Liver (tissue), 9 donors: Measurements from ENCODE around the gene DNM3. TPM values are rescaled to one million over a fixed set of nuclear protein-coding genes. Genes with fewer than 3 reads are reported as not detected.

Source experiments
- DNase-seq: peaks from one replicate; pipeline ENCODE4 v3.0.0-alpha.2; 2017; ENCODE audit warnings: low spot score
- H3K27ac ChIP-seq, 2 donors: one replicate each; pipeline ENCODE4 v1.7.0; 2013; ENCODE audit warnings: inconsistent platforms in 2 of 2, low read length in 2 of 2, control low read depth in 1 of 2, low read depth in 1 of 2, mild to moderate bottlenecking in 1 of 2
- H3K27me3 ChIP-seq, 4 donors: one replicate each; pipeline versions ENCODE4 v1.6.1 to v1.7.0; 2013; ENCODE audit warnings: low read length in 3 of 4, inconsistent platforms in 1 of 4, mild to moderate bottlenecking in 1 of 4, moderate library complexity in 1 of 4; ENCODE audit not compliant: control insufficient read depth in 4 of 4, insufficient read depth in 4 of 4
- H3K36me3 ChIP-seq, 4 donors: one replicate each; pipeline versions ENCODE4 v1.6.1 to v1.7.0; 2013; ENCODE audit warnings: low read length in 3 of 4, mild to moderate bottlenecking in 3 of 4, low read depth in 1 of 4, moderate library complexity in 1 of 4; ENCODE audit not compliant: control insufficient read depth in 4 of 4, insufficient read depth in 3 of 4
- H3K4me1 ChIP-seq, 4 donors: one replicate each; pipeline versions ENCODE4 v1.6.1 to v1.7.0; 2013; ENCODE audit warnings: low read length in 3 of 4, mild to moderate bottlenecking in 3 of 4, moderate library complexity in 1 of 4; ENCODE audit not compliant: control insufficient read depth in 4 of 4, insufficient read depth in 4 of 4
- H3K4me3 ChIP-seq, 3 donors: one replicate each; pipeline versions ENCODE4 v1.6.1 to v1.7.0; 2013; ENCODE audit warnings: low read length in 3 of 3, control low read depth in 1 of 3, low read depth in 1 of 3, mild to moderate bottlenecking in 1 of 3
- H3K9ac ChIP-seq, 2 donors: one replicate each; pipeline ENCODE4 v1.7.0; 2013; ENCODE audit warnings: low read length in 2 of 2, mild to moderate bottlenecking in 2 of 2, moderate library complexity in 2 of 2, control low read depth in 1 of 2, low read depth in 1 of 2
- H3K9me3 ChIP-seq, 4 donors: one replicate each; pipeline versions ENCODE4 v1.6.1 to v1.7.0; 2013; ENCODE audit warnings: low read length in 3 of 4; ENCODE audit not compliant: control insufficient read depth in 4 of 4
- EGR1 ChIP-seq, 2 donors: IDR thresholded peaks; 2 replicates each; pipeline ENCODE4 v1.6.1; 2016 to 2018; ENCODE audit warnings: antibody characterized with exemption in 2 of 2, low read depth in 2 of 2
- FOXA1 ChIP-seq: IDR thresholded peaks from 2 replicates; pipeline ENCODE4 v1.6.1; 2016; ENCODE audit warnings: antibody characterized with exemption
- GABPA ChIP-seq, 2 donors: IDR thresholded peaks in 1 of 2; conservative IDR thresholded peaks in 1 of 2; 2 replicates each; pipeline ENCODE4 v1.6.1; 2016; ENCODE audit warnings: antibody characterized with exemption in 2 of 2, mild to moderate bottlenecking in 1 of 2, moderate library complexity in 1 of 2
- HNF4A ChIP-seq, 2 donors: conservative IDR thresholded peaks; 2 replicates each; pipeline ENCODE4 v1.6.1; 2016; ENCODE audit warnings: antibody characterized with exemption in 2 of 2, mild to moderate bottlenecking in 2 of 2
- HNF4G ChIP-seq: IDR thresholded peaks from 2 replicates; pipeline ENCODE4 v1.6.1; 2016; ENCODE audit warnings: antibody characterized with exemption
- JUND ChIP-seq, 2 donors: IDR thresholded peaks; 2 replicates each; pipeline ENCODE4 v1.6.1; 2016; ENCODE audit warnings: antibody characterized with exemption in 2 of 2
- NR2F2 ChIP-seq: IDR thresholded peaks from 2 replicates; pipeline ENCODE4 v1.6.1; 2016; ENCODE audit warnings: antibody characterized with exemption
- RAD21 ChIP-seq, 2 donors: IDR thresholded peaks; 2 replicates each; pipeline ENCODE4 v1.6.1; 2016; ENCODE audit warnings: antibody characterized with exemption in 2 of 2, mild to moderate bottlenecking in 2 of 2
- RXRA ChIP-seq, 2 donors: IDR thresholded peaks; 2 replicates each; pipeline ENCODE4 v1.6.1; 2017 to 2018; ENCODE audit warnings: antibody characterized with exemption in 2 of 2, mild to moderate bottlenecking in 1 of 2
- SP1 ChIP-seq: IDR thresholded peaks from 2 replicates; pipeline ENCODE4 v1.6.1; 2018; ENCODE audit warnings: antibody characterized with exemption, mild to moderate bottlenecking
- TAF1 ChIP-seq: conservative IDR thresholded peaks from 2 replicates; pipeline ENCODE4 v1.6.1; 2016; ENCODE audit warnings: antibody characterized with exemption, mild to moderate bottlenecking
- YY1 ChIP-seq: IDR thresholded peaks from 2 replicates; pipeline ENCODE4 v1.6.1; 2016; ENCODE audit warnings: antibody characterized with exemption, mild to moderate bottlenecking
- WGBS: extraction: QIAGEN DNeasy Blood & Tissue Kit; methylation state at CpG from one replicate; pipeline ENCODE4 v1.1.7; 2013; 5-methylcytosine and 5-hydroxymethylcytosine counted together
- polyA plus RNA-seq, 2 donors: library from polyadenylated mRNA; stranded (reverse) in 1 of 2; unstranded in 1 of 2; fragments of 200-250 nt in 1 of 2; fragments of >200 nt in 1 of 2; fragmentation: Nextera tagmentation in 1 of 2; extraction: Ambion mirVana in 1 of 2; gene quantifications; one replicate each; pipeline versions ENCODE4 v1.2.1 to v1.2.3, GENCODE V29; 2013 to 2015
- total RNA-seq, 2 donors: library from RNA; depleted of rRNA; stranded (reverse); fragments of >200 nt; gene quantifications; one replicate each; pipeline ENCODE4 v1.2.3, GENCODE V29; 2014
- TF ChIP-seq, protein P1 (sequence below): IDR thresholded peaks from 2 replicates; pipeline ENCODE4 v1.6.1; 2016; ENCODE audit warnings: antibody characterized with exemption
- TF ChIP-seq, protein P2 (sequence below): fragments of 150-350 bp; IDR thresholded peaks from 2 replicates; pipeline ENCODE4 v1.5.1; 2017; ENCODE audit warnings: improper control_type of control experiment, low read depth, low read length; ENCODE audit not compliant: missing input control
- TF ChIP-seq, protein P3 (sequence below): IDR thresholded peaks from 2 replicates; pipeline ENCODE4 v1.6.1; 2016; ENCODE audit warnings: antibody characterized with exemption
- TF ChIP-seq, protein P4 (sequence below): IDR thresholded peaks from 2 replicates; pipeline ENCODE4 v1.6.1; 2016; ENCODE audit warnings: antibody characterized with exemption
- TF ChIP-seq, protein P5 (sequence below): IDR thresholded peaks from 2 replicates; pipeline ENCODE4 v1.6.1; 2016; ENCODE audit warnings: antibody characterized with exemption, mild to moderate bottlenecking
- donor health status: healthy.
- donor health status: healthy.
- donor health status: healthy.
- donor health status: healthy.
- donor health status: healthy.

DNM3 gene
- total and polyA plus RNA-seq, 4 donors, result 0.08 to 3.2 (median 1.0) TPM

DNA sequence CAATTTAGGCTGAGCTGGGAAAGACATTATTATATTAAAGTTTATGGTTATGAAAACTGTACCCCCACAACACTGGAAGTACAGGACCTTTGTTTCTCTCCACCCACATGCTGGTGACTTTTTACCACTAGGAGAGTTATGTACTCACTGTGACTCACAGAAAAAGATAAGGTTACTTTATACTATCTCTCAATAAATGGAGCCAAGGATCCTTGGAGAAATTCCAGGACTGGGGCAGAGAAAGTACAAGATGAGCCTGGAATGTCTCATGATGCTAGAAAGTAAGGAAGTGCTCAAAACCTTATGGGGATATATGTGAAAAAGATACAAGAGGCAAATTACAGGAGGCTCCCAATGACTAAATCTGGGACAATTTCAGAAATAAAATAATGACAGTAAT is 515.3 kb downstream of the DNM3 start:
- Histone ChIP-seq H3K36me3 (no peaks in the 10 kb centered on the region), H3K4me3 (no peak overlapping the region), H3K27ac (no peak overlapping the region), H3K9ac (no peak overlapping the region), H3K4me1 (peaks cover 0 to 3% (median 3%) of the 10 kb centered on the region in 4 donors), H3K9me3 (no peaks in the 10 kb centered on the region), H3K27me3 (no peaks in the 10 kb centered on the region)
- TF ChIP-seq RAD21 (IDR thresholded peaks at IDR 0.05) (peak in 1 of 2 donors; percentile 15), HNF4A (conservative IDR thresholded peaks at IDR 0.05) (no peak)
- DNase-seq, result no peak

DNA sequence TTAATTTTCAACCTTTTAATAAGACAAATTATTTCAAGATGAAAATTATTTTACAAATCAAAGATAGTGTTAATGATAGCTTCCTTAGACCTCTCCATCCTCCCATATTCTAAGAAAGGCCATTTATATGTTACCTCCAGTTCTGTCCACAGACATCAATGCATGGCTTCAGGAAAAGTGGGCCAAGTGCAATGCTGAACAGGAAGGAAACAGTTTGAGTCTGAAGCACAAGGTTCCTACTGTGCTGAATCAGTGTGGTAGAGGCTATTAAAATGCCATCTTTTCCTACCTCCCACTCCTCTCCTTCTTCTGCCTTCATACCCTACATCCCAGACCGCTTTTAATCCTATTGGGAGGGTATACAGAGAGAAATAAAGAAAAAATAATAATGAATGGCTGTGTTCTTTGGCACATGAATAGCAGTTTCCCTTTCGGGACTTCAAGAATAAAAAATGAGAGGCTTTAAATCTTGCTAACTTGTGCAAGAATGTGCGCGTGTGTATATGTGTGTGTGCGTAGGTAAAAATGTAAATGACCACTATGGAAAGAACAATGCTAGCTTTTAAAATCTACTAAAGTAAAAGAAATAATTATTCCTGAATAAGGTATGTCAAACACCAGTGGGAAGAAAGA is 516.6 kb downstream of the DNM3 start:
- no peak for DNase-seq
- no peak for TF ChIP-seq HNF4G
- TF ChIP-seq HNF4A (conservative IDR thresholded peaks at IDR 0.05), result no peak
- TF ChIP-seq, protein P1, sequence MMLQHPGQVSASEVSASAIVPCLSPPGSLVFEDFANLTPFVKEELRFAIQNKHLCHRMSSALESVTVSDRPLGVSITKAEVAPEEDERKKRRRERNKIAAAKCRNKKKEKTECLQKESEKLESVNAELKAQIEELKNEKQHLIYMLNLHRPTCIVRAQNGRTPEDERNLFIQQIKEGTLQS, result no peak
- no peak for TF ChIP-seq GABPA (IDR thresholded peaks at IDR 0.05 in 1 of 2, conservative IDR thresholded peaks at IDR 0.05 in 1 of 2)
- no peak for TF ChIP-seq NR2F2
- TF ChIP-seq TAF1, result no peak
- TF ChIP-seq, protein P2, sequence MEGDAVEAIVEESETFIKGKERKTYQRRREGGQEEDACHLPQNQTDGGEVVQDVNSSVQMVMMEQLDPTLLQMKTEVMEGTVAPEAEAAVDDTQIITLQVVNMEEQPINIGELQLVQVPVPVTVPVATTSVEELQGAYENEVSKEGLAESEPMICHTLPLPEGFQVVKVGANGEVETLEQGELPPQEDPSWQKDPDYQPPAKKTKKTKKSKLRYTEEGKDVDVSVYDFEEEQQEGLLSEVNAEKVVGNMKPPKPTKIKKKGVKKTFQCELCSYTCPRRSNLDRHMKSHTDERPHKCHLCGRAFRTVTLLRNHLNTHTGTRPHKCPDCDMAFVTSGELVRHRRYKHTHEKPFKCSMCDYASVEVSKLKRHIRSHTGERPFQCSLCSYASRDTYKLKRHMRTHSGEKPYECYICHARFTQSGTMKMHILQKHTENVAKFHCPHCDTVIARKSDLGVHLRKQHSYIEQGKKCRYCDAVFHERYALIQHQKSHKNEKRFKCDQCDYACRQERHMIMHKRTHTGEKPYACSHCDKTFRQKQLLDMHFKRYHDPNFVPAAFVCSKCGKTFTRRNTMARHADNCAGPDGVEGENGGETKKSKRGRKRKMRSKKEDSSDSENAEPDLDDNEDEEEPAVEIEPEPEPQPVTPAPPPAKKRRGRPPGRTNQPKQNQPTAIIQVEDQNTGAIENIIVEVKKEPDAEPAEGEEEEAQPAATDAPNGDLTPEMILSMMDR, result no peak
- no peak for TF ChIP-seq RXRA (IDR thresholded peaks at IDR 0.05)
- TF ChIP-seq JUND (IDR thresholded peaks at IDR 0.05), result no peak
- TF ChIP-seq EGR1 (IDR thresholded peaks at IDR 0.05; ENCODE audit: low read depth in 2 of 2), result no peak
- no peak for TF ChIP-seq FOXA1
- TF ChIP-seq, protein P3, sequence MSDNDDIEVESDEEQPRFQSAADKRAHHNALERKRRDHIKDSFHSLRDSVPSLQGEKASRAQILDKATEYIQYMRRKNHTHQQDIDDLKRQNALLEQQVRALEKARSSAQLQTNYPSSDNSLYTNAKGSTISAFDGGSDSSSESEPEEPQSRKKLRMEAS, result no peak
- no peak for TF ChIP-seq SP1
- TF ChIP-seq, protein P4, sequence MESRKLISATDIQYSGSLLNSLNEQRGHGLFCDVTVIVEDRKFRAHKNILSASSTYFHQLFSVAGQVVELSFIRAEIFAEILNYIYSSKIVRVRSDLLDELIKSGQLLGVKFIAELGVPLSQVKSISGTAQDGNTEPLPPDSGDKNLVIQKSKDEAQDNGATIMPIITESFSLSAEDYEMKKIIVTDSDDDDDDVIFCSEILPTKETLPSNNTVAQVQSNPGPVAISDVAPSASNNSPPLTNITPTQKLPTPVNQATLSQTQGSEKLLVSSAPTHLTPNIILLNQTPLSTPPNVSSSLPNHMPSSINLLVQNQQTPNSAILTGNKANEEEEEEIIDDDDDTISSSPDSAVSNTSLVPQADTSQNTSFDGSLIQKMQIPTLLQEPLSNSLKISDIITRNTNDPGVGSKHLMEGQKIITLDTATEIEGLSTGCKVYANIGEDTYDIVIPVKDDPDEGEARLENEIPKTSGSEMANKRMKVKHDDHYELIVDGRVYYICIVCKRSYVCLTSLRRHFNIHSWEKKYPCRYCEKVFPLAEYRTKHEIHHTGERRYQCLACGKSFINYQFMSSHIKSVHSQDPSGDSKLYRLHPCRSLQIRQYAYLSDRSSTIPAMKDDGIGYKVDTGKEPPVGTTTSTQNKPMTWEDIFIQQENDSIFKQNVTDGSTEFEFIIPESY, result no peak
- TF ChIP-seq RAD21 (IDR thresholded peaks at IDR 0.05), result no peak
- TF ChIP-seq, protein P5, sequence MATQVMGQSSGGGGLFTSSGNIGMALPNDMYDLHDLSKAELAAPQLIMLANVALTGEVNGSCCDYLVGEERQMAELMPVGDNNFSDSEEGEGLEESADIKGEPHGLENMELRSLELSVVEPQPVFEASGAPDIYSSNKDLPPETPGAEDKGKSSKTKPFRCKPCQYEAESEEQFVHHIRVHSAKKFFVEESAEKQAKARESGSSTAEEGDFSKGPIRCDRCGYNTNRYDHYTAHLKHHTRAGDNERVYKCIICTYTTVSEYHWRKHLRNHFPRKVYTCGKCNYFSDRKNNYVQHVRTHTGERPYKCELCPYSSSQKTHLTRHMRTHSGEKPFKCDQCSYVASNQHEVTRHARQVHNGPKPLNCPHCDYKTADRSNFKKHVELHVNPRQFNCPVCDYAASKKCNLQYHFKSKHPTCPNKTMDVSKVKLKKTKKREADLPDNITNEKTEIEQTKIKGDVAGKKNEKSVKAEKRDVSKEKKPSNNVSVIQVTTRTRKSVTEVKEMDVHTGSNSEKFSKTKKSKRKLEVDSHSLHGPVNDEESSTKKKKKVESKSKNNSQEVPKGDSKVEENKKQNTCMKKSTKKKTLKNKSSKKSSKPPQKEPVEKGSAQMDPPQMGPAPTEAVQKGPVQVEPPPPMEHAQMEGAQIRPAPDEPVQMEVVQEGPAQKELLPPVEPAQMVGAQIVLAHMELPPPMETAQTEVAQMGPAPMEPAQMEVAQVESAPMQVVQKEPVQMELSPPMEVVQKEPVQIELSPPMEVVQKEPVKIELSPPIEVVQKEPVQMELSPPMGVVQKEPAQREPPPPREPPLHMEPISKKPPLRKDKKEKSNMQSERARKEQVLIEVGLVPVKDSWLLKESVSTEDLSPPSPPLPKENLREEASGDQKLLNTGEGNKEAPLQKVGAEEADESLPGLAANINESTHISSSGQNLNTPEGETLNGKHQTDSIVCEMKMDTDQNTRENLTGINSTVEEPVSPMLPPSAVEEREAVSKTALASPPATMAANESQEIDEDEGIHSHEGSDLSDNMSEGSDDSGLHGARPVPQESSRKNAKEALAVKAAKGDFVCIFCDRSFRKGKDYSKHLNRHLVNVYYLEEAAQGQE, result no peak
- no peak for TF ChIP-seq YY1
- no peaks in the 10 kb centered on the region for H3K27me3 ChIP-seq
- WGBS, result 74% methylated on average over 5 of the region's 5 CpGs
- peak overlapping the region; percentile 25 to 42 for H3K27ac ChIP-seq
- no peaks in the 10 kb centered on the region for H3K36me3 ChIP-seq
- no peaks in the 10 kb centered on the region for H3K9me3 ChIP-seq
- H3K9ac ChIP-seq, result no peak overlapping the region
- no peak overlapping the region for H3K4me3 ChIP-seq
- peaks cover 0 to 3% (median 3%) of the 10 kb centered on the region in 4 donors for H3K4me1 ChIP-seq
